Stimulated activated CD4-positive, alpha-beta T cell treated with anti-CD3 and anti-CD28 coated beads, Interleukin-1b, Interleukin-23, amount 100 ng/mL, for 4 hours (primary cell): Measurements from ENCODE around the gene GTPBP2.

Experiments used
- DNase-seq, 2 donors: peaks; one replicate each; pipeline ENCODE4 v3.0.0-alpha.2; 2020; ENCODE audit warnings: low read depth in 2 of 2

GTPBP2 gene, protein sequence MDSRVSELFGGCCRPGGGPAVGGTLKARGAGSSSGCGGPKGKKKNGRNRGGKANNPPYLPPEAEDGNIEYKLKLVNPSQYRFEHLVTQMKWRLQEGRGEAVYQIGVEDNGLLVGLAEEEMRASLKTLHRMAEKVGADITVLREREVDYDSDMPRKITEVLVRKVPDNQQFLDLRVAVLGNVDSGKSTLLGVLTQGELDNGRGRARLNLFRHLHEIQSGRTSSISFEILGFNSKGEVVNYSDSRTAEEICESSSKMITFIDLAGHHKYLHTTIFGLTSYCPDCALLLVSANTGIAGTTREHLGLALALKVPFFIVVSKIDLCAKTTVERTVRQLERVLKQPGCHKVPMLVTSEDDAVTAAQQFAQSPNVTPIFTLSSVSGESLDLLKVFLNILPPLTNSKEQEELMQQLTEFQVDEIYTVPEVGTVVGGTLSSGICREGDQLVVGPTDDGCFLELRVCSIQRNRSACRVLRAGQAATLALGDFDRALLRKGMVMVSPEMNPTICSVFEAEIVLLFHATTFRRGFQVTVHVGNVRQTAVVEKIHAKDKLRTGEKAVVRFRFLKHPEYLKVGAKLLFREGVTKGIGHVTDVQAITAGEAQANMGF

DNA sequence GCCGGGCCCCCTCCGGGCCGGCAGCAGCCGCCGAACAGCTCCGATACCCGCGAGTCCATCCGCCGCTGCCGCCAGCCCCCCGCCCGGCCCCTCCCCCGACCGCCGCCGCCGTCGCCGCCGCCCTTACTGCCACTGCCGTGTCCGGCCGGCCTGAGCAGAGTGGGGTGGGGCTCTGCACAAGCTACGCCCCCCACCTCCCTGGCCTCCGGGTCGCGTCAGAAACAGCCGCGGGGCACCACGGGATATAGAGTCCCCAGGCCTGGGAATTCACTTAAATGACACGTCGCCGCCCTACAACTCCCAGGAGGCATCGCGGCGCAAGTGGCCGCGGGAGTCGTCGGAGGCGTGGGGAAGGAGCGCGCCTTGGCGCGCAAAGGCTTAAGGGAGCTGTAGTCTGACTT is at the start of gene GTPBP2:
Gene GTPBP2, minus strand, starts transcription at position 161 of the 401 bp plus-strand sequence. Its CDS starts 102 bp downstream, at position 59.
- peak; percentile 90 for DNase-seq

DNA sequence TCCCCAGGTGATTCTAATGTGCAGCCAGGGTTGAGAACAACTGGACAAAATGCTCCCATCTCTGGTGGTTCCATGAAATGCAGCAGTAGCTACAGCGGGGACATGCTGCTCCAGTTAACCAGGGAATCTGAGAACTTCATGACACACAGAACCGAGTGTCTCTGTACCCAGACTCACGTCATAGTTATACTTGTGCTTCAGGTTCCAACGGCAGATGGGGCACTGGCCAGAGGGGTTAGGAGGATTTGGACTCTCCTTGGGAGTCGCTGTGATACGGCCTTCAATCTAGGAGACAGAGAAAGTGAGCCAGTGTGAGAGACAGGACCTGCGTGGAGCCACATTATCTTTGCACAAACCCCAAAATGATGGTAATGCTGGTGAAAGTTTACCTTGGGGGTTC is 49.3 kb upstream of the GTPBP2 start:
- DNase-seq = no peak

GRCh38 chr6:43677759-43678158 is 48.7 kb upstream of the GTPBP2 start:
- DNase-seq = no peak

DNA sequence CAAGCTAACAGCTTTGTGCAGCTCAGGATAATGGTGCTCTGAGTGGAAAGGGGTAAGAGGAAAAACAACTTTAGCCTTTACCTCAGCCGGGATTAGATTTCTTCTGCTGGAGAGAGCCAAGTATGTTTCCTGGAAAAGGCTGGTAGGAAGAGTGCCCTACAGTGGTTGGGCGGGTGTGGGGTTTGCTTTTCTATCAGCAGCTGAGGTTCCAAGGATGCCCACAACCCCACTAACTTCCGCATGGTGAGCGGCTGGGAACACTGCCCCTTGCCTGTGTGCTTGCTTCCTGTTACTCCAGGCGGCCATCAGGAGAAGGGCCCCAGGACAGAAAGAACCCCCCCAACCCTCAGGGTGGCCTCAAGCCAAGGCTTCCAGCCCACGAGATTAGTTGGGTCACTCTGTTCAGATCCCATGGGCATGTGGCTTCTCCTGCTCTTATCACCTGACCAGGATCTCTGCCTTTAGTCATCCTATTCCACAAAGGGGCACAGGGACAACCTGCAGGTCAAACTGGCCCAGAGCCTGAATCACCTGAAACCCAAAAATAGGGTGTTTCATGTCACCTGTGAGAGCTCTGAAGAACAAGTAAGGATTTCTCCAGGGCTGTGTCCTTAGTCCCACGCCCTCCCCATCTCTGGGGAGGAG is 48.0 kb upstream of the GTPBP2 start:
- no peak for DNase-seq

DNA sequence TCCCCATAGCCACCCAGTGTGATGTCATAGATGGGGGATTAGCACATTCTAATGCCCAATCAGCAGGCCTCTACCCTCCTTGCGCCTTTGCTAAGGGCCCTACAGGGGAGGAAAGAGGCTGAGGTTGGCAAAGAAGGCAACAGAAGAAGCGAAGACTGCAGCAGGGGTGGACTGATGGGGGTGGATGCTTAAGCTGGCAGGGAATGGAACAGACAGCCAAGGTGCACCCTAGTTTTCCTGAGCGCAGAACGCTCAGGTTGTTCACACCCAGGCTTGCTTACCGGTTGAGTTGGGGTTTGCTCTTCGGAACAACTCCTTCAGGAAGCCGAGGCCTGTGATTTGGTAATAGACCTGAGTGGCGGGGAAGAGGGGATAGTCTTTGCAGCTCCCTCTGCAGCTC is 45.9 kb upstream of the GTPBP2 start:
- DNase-seq = no peak

- DNase-seq = no peak
Observed at GRCh38 chr6:43674291-43674690, 45.2 kb upstream of the GTPBP2 start.

DNA sequence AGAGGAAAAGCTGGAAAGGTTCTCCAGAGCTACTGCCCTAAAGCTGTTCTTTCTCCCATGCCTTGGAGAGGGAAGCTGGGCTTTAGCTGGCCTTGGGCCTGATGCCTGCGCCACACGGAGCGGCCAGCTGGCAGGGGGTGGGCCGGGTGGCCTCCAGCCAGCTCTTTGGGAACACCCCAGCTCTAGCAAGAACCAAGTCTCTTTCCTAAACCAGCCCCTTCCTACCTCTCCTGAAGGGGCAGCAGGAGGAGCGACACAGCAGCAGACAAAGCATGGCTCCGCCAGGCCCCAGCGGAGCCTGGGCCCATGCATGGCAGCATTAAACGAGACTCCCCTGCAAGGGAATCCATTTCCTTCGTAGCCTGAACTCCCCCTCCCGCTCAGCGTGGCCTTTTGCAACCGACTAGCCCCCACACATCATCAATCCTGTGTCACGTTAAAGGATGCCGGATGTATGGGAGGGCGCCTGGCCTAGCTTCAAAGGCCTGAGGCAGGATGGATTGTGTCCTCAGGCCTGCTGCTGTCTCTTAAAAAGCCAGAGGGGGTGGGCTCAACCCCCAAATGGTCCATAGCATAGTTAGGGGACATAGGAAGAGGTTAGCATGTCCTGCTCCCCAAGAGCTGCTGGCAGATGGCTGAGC is 44.5 kb upstream of the GTPBP2 start:
- DNase-seq = no peak

DNA sequence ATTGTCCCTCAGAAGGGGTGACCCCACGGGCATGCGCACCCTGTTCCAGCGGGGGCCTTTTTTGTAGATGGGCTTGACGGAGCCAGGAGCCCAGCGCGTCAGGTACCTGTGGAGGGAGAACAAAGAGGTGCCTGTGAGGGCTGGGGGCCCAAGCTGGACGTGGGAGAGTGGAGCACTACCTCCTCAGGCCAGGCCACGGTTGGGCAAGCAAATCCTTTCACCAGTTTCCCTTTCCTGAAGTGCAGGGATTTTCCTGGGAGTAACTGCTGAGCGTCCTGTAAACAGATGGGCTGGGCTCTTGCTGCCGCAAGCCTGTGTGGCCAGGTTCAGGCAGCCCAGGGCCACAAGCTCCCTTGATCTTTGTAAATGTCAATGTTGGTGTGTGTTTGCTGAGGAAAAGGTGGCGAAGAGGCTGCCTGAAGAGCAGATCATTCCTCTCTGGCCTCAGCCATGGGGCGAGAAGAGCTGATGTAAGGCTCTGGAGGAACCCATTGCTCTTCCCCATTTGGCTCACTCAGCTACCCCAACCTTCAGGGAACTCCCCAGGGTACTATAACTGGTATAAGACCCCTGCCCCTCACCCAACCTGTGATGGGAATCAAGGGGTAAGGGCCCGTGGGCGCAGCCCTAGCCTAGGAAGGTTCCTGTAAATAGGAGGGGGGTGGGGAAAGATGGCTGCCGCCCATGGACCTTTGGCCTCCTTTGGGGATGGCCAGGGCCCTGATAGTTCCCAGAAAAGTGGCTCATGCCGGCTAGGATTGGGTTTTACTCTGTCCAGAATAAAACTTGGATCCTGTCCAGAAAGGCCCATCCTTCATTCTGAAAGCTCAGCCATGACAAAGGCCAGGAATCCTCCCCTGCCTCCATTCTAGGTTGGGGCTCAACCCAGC is 43.0 kb upstream of the GTPBP2 start:
- no peak for DNase-seq

GRCh38 chr6:43671011-43671800 is 42.1 kb upstream of the GTPBP2 start:
- DNase-seq = no peak

- DNase-seq = no peak
Observed at GRCh38 chr6:43670623-43670986, 41.5 kb upstream of the GTPBP2 start.

DNA sequence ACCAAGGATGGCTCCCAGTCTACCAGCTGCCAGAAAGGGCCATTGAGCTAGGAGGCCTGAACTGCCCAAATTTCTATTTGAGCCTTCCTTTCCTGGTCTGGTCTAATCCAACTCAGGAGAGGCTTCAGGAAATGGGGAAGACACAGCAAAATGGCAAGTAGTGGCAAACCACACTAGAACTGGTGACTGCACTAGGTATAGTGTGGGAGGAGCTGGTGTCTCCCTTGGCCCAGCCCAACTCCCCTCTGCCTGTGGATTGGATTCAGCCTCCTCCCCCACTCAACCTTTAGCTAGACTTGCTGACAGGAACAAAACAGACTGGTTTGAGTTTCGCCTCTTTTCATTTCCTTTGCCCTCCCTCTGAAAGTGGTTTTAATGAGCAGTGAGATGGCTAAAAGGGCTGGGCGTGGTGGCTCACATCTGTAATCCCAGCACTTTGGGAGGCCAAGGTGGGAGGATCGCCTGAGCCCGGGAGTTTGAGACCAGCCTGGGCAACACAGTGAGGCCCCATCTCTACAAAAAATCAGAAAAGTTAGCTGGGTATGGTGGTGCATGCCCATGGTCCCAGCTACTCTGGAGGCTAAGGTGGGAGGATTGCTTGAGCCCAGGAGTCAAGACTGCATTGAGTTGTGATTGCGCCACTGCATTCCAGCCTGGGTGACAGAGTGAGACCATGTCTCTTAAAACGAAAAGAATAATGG is 41.0 kb upstream of the GTPBP2 start:
- no peak for DNase-seq

GRCh38 chr6:43669050-43669921 is 40.2 kb upstream of the GTPBP2 start:
- DNase-seq = no peak

DNA sequence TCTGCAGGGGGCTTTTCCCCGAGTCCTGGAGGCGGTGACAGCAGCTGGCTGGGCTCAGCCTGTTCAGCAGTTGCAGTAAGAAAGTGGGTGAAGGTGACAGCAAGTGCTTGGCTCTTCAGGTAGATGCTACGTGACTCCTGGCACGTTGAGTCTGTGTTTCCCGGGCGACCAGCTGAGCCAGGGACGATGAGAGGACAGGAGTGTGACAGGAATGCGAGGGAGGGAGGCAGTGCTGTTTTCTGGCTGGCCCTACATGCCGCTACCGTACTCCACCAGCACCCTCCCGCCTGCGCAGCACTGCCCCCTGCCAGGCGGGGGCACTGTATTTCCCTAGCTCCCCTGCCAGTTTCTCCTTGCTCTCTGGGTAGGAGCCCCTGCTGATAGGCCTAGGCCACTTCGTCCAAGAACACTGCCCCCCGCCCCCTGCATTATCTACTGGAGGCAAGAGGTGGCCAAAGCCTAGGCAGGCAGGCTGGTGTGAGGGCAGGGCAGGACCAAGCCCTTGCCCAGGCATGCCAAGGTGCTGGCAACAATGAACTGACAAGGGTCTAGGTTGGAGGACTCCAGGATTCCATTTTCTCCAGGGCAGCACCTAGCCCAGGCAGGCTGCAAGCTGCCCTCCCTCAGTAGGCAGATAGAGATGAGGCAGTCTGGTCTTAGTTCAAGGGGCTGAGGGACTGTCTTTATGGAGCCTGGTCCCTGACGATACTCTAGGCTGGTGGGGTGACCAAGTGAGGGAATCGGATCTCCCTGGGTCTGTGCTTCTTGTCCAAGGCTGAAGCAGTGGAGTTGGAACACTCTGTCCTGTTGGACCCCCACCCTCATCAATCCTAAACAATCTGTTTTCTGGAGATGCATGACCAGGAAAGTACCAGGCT is 39.3 kb upstream of the GTPBP2 start:
- DNase-seq = peak; percentile 23 to 35

DNA sequence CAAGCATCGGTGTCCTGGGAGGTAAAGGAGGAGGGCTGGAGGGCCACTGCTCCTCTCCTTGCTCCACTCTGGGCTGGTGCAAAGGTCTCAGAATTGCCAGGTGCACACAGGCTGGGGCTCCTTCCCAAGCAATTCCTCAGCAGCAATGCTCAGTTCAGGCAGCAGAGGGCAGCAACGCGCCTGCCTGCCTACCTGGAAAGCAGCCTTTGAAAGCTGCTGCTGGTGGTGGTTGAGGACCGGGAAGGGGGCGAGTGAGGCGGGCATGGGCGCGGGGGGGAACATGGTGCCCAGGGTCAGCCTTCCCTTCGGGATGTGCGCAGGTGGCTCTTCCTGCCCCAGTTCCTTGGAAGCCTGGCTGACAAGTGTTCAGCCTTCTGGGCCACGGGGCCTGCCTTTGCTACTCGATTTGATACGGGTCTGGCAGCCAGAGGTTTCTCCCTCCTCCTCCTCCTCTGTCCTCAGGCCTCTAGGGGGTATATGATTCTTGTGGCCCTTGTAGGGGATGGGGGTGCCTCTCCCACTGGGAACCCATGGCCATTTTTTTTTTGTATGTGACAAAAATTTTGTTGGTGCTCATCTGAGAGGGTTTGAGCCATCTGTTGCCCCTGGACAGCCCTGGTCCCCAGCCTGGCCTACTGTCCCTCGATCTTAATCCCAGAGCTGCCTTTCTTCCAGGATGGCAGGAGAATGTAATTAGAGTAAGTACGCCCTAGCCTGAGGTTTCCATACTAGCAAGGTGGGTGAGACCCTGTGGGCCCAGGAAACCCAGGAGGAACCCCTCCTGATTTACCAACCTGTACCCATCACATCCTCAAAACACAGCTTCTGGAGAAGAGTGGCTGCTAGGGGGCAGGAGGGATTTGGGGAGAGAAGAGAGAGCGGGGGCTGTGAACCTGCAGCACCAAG is 38.4 kb upstream of the GTPBP2 start:
- DNase-seq = peak; percentile 67 to 82

GRCh38 chr6:43666196-43666920 is 37.3 kb upstream of the GTPBP2 start:
- no peak for DNase-seq

GRCh38 chr6:43665376-43665775 is 36.3 kb upstream of the GTPBP2 start:
- DNase-seq = no peak
